IMR-90 (cell line): ENCODE data around the gene CMTM8. TPM values are rescaled to one million over a fixed set of nuclear protein-coding genes. Genes with fewer than 3 reads are reported as not detected.
A peak's percentile ranks its signal among the peaks of the same experiment; 100 is the strongest.

ENCODE experiments used
- ATAC-seq: fragments of 200-7000 bp; cut with Tn5 transposase; 2 replicates; pipeline ENCODE4 v1.9.1; 2020; ENCODE audit warnings: low read depth, mild to moderate bottlenecking, moderate library complexity
- BruUV-seq: library from RNA; stranded (reverse); fragments of 400-500 nt; replicated peaks from 2 replicates; lab custom pipeline; 2021; lab: Mats Ljungman, UMichigan
- CTCF ChIA-PET: fragments of 300-600 bp; formaldehyde crosslinking; extraction: SDS; loops from one replicate; lab custom pipeline; 2021; ENCODE audit warnings: antibody characterized with exemption; lab: Yijun Ruan, JAX
- POLR2A ChIA-PET: fragments of 300-600 bp; sonication (Branson Sonifier 250); formaldehyde crosslinking; loops from one replicate; lab custom pipeline; 2022; ENCODE audit warnings: antibody characterized with exemption; ENCODE audit not compliant: unreplicated experiment; lab: Charles Lee
- DNase-seq: peaks from one replicate; pipeline ENCODE4 v3.0.0; 2013
- H2AFZ ChIP-seq: replicated peaks from 2 replicates; pipeline ENCODE3; 2013; ENCODE audit warnings: low read length, mild to moderate bottlenecking; ENCODE audit not compliant: poor library complexity
- H2AK5ac ChIP-seq: 2 replicates; pipeline ENCODE4 v1.6.1; 2013; ENCODE audit warnings: low read depth, low read length, inconsistent platforms
- H2AK9ac ChIP-seq: replicated peaks from 2 replicates; pipeline ENCODE3; 2013; ENCODE audit warnings: mild to moderate bottlenecking, low read depth, low read length, moderate library complexity; ENCODE audit not compliant: poor library complexity
- H2BK120ac ChIP-seq: 2 replicates; pipeline ENCODE4 v1.6.1; 2013; ENCODE audit warnings: low read depth, low read length, inconsistent platforms
- H2BK15ac ChIP-seq: 3 replicates; pipeline ENCODE4 v1.6.1; 2013; ENCODE audit warnings: low read depth, low read length, inconsistent platforms
- H2BK20ac ChIP-seq: 2 replicates; pipeline ENCODE4 v1.6.1; 2013; ENCODE audit warnings: low read depth, mild to moderate bottlenecking, inconsistent platforms, low read length, moderate library complexity
- H2BK5ac ChIP-seq: 2 replicates; pipeline ENCODE4 v1.6.1; 2013; ENCODE audit warnings: mild to moderate bottlenecking, low read depth, low read length, inconsistent platforms; ENCODE audit not compliant: poor library complexity, severe bottlenecking
- H3K14ac ChIP-seq: replicated peaks from 2 replicates; pipeline ENCODE4 v1.6.1; 2013; ENCODE audit warnings: low read depth, low read length, inconsistent platforms
- H3K18ac ChIP-seq: 2 replicates; pipeline ENCODE4 v1.6.1; 2013; ENCODE audit warnings: low read depth, low read length, control low read depth
- H3K23ac ChIP-seq: 2 replicates; pipeline ENCODE4 v1.6.1; 2013; ENCODE audit warnings: low read depth, low read length, inconsistent platforms
- H3K27ac ChIP-seq: 2 replicates; pipeline ENCODE4 v1.5.1; 2013; ENCODE audit warnings: mild to moderate bottlenecking, control low read depth, low read length; ENCODE audit not compliant: insufficient read depth
- H3K27me3 ChIP-seq: 2 replicates; pipeline ENCODE4 v1.6.1; 2013; ENCODE audit warnings: low read length; ENCODE audit not compliant: control insufficient read depth, insufficient read depth
- H3K36me3 ChIP-seq: 2 replicates; pipeline ENCODE4 v1.6.1; 2013; ENCODE audit warnings: low read length, mixed read lengths; ENCODE audit not compliant: control insufficient read depth, insufficient read depth
- H3K4ac ChIP-seq: 2 replicates; pipeline ENCODE4 v1.6.1; 2013; ENCODE audit warnings: low read depth, low read length, inconsistent platforms
- H3K4me1 ChIP-seq: 2 replicates; pipeline ENCODE4 v1.6.1; 2013; ENCODE audit warnings: low read length, mixed read lengths; ENCODE audit not compliant: control insufficient read depth, insufficient read depth
- H3K4me2 ChIP-seq: 2 replicates; pipeline ENCODE4 v1.6.1; 2013; ENCODE audit warnings: low read depth, mild to moderate bottlenecking, control low read depth, low read length, moderate library complexity
- H3K4me3 ChIP-seq: 2 replicates; pipeline ENCODE4 v1.5.1; 2013; ENCODE audit warnings: low read depth, mild to moderate bottlenecking, control low read depth, low read length, moderate library complexity; ENCODE audit not compliant: insufficient read depth
- H3K56ac ChIP-seq: 2 replicates; pipeline ENCODE4 v1.6.1; 2013; ENCODE audit warnings: low read length, inconsistent platforms; ENCODE audit not compliant: insufficient read depth; ENCODE audit errors: extremely low read depth
- H3K79me1 ChIP-seq, 2 experiments: 2 replicates each; pipeline ENCODE4 v1.6.1; 2013; ENCODE audit warnings: low read length in 2 of 2, inconsistent platforms in 1 of 2, low read depth in 1 of 2
- H3K9ac ChIP-seq: 2 replicates; pipeline ENCODE4 v1.6.1; 2013; ENCODE audit warnings: low read depth, low read length, control low read depth
- H3K9me1 ChIP-seq: 2 replicates; pipeline ENCODE4 v1.6.1; 2013; ENCODE audit warnings: low read length, inconsistent platforms; ENCODE audit not compliant: insufficient read depth
- H3K9me3 ChIP-seq: 2 replicates; pipeline ENCODE4 v1.6.1; 2013; ENCODE audit warnings: low read length; ENCODE audit not compliant: control insufficient read depth, insufficient read depth
- H4K20me1 ChIP-seq: 2 replicates; pipeline ENCODE4 v1.6.1; 2013; ENCODE audit warnings: low read length, inconsistent platforms; ENCODE audit not compliant: insufficient read depth
- H4K5ac ChIP-seq: 2 replicates; pipeline ENCODE4 v1.6.1; 2013; ENCODE audit warnings: mild to moderate bottlenecking, low read depth, low read length, control low read depth
- H4K8ac ChIP-seq, 2 experiments: 2 replicates each; pipeline ENCODE4 v1.6.1; 2013; ENCODE audit warnings: low read depth in 2 of 2, low read length in 2 of 2, control low read depth in 1 of 2, inconsistent platforms in 1 of 2
- H4K91ac ChIP-seq: 2 replicates; pipeline ENCODE4 v1.6.1; 2013; ENCODE audit warnings: low read depth, low read length, inconsistent platforms; ENCODE audit not compliant: insufficient read depth
- CEBPB ChIP-seq: IDR thresholded peaks from 2 replicates; pipeline ENCODE4 v1.6.1; 2012; ENCODE audit warnings: low read depth, low read length, improper control_type of control experiment
- CHD1 ChIP-seq: IDR thresholded peaks from 2 replicates; pipeline ENCODE4 v1.6.1; 2012; ENCODE audit warnings: low read depth, low read length, improper control_type of control experiment
- CTCF ChIP-seq: conservative IDR thresholded peaks from 2 replicates; pipeline ENCODE4 v1.5.1; 2012; ENCODE audit warnings: mild to moderate bottlenecking, low read depth, low read length, improper control_type of control experiment
- FOS ChIP-seq: fragments of 150-350 bp; IDR thresholded peaks from 2 replicates; pipeline ENCODE4 v1.6.1; 2016; ENCODE audit warnings: low read depth, low read length
- MAZ ChIP-seq: IDR thresholded peaks from 2 replicates; pipeline ENCODE4 v1.6.1; 2012; ENCODE audit warnings: low read depth, mild to moderate bottlenecking, low read length, improper control_type of control experiment, moderate library complexity, borderline replicate concordance
- MXI1 ChIP-seq: IDR thresholded peaks from 2 replicates; pipeline ENCODE4 v1.6.1; 2012; ENCODE audit warnings: low read depth, mild to moderate bottlenecking, low read length, moderate library complexity, borderline replicate concordance
- NFE2L2 ChIP-seq: fragments of 150-350 bp; IDR thresholded peaks from 2 replicates; pipeline ENCODE4 v1.6.1; 2016; ENCODE audit warnings: low read depth, mild to moderate bottlenecking, low read length
- POLR2A ChIP-seq: IDR thresholded peaks from 2 replicates; pipeline ENCODE4 v1.6.1; 2012; ENCODE audit warnings: mild to moderate bottlenecking, low read depth, low read length
- RAD21 ChIP-seq: IDR thresholded peaks from 2 replicates; pipeline ENCODE4 v1.6.1; 2012; ENCODE audit warnings: low read length, improper control_type of control experiment
- RFX5 ChIP-seq: IDR thresholded peaks from 2 replicates; pipeline ENCODE4 v1.8.0; 2012; ENCODE audit warnings: low read depth, mild to moderate bottlenecking, low read length, moderate library complexity
- SMC3 ChIP-seq: fragments of 150-350 bp; IDR thresholded peaks from 2 replicates; pipeline ENCODE4 v1.6.1; 2016; ENCODE audit warnings: low read depth, mild to moderate bottlenecking, antibody characterized with exemption, low read length, moderate library complexity
- WGBS, 2 experiments: methylation state at CpG; one replicate each; pipeline versions ENCODE4 v1.1.5 to v1.1.7; 2013; ENCODE audit warnings: missing lambda C conversion rate in 2 of 2; ENCODE audit not compliant: insufficient read length in 1 of 2; ENCODE audit errors: extremely low coverage in 2 of 2; 5-methylcytosine and 5-hydroxymethylcytosine counted together
- dilution Hi-C: fragments of 300-500 bp; cut with HindIII; formaldehyde crosslinking; loops from one replicate; pipeline ENCODE4 v1.14.3; 2018; ENCODE audit warnings: low sequenced_read_pairs; ENCODE audit not compliant: unreplicated experiment
- in situ Hi-C: fragments of 300-500 bp; cut with MboI; formaldehyde crosslinking; loops from 3 replicates; pipeline ENCODE4 v1.14.3; 2019; ENCODE audit warnings: low sequenced_read_pairs, inconsistent platforms, mixed read lengths
- intact Hi-C: fragments of 100-400 bp; cut with micrococcal nuclease; formaldehyde crosslinking; loops from 2 replicates; pipeline ENCODE4 v1.10.0; 2022
- polyA plus RNA-seq, 3 experiments: library from polyadenylated mRNA; depleted of rRNA; stranded (reverse); fragments of >200 nt; gene quantifications; 2 replicates each; pipeline ENCODE4 v1.2.3, GENCODE V29; 2012; ENCODE audit warnings: low replicate concordance in 1 of 3
- total RNA-seq: library from RNA; depleted of rRNA; stranded (reverse); fragments of >200 nt; gene quantifications from 2 replicates; pipeline ENCODE4 v1.2.3, GENCODE V29; 2012
- TF ChIP-seq, protein P1 (sequence below): fragments of 150-350 bp; IDR thresholded peaks from 2 replicates; pipeline ENCODE4 v1.6.1; 2017; ENCODE audit warnings: mild to moderate bottlenecking, antibody characterized with exemption, low read length, low read depth

Gene CMTM8
- total and polyA plus RNA-seq, 2 of the 4 experiments (the other 2 are of a cell fraction), result 0.15 TPM; not detected in 1

GRCh38 chr3:32399030-32399620 lies 160.6 kb downstream of the CMTM8 start:
- in situ Hi-C loops, result loop anchor here (25.0 kb wide), 1 partner anchor 263 kb away; no protein-coding TSS in a partner anchor
- POLR2A ChIA-PET, result no interaction called here
- no peak overlapping the region for H4K91ac ChIP-seq
- H4K8ac ChIP-seq, result no peak overlapping the region
- H3K56ac ChIP-seq, result no peak overlapping the region
- H2AK5ac ChIP-seq, result no peak overlapping the region
- no peak overlapping the region for H3K9ac ChIP-seq
- WGBS, 2 experiments, result no CpG with 5 or more reads among the region's 2 CpGs
- H2BK5ac ChIP-seq, result no peak overlapping the region
- H3K4ac ChIP-seq, result no peak overlapping the region
- H4K5ac ChIP-seq, result no peak overlapping the region
- H2BK15ac ChIP-seq, result no peak overlapping the region
- ATAC-seq, result no peak
- peak; percentile 60 for DNase-seq
- no peak for TF ChIP-seq NFE2L2
- no peak for TF ChIP-seq RFX5
- TF ChIP-seq, protein P1, sequence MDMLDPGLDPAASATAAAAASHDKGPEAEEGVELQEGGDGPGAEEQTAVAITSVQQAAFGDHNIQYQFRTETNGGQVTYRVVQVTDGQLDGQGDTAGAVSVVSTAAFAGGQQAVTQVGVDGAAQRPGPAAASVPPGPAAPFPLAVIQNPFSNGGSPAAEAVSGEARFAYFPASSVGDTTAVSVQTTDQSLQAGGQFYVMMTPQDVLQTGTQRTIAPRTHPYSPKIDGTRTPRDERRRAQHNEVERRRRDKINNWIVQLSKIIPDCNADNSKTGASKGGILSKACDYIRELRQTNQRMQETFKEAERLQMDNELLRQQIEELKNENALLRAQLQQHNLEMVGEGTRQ, result no peak
- TF ChIP-seq CTCF, result peak; percentile 72
- TF ChIP-seq RAD21, result peak; percentile 59
- TF ChIP-seq POLR2A, result no peak
- no peak for TF ChIP-seq MXI1
- no peak for TF ChIP-seq CHD1
- TF ChIP-seq FOS, result no peak
- no peak for TF ChIP-seq CEBPB
- TF ChIP-seq SMC3, result peak; percentile 41
- no peak for TF ChIP-seq MAZ
- H3K4me3 ChIP-seq, result no peak overlapping the region
- H2BK120ac ChIP-seq, result no peak overlapping the region
- intact Hi-C loops, result no loop called here
- peaks cover 22 to 46% of the 10 kb centered on the region in 2 experiments for H3K79me1 ChIP-seq
- dilution Hi-C loops, result no loop called here
- no peak overlapping the region for H3K18ac ChIP-seq
- H3K4me2 ChIP-seq, result no peak overlapping the region
- H4K20me1 ChIP-seq, result no peaks in the 10 kb centered on the region
- H3K14ac ChIP-seq, result no peak overlapping the region
- CTCF ChIA-PET, result no interaction called here
- no peak overlapping the region for H3K23ac ChIP-seq
- no peak overlapping the region for H2AK9ac ChIP-seq
- no peaks in the 10 kb centered on the region for H3K9me1 ChIP-seq
- H3K9me3 ChIP-seq, result no peaks in the 10 kb centered on the region
- H3K27me3 ChIP-seq, result no peaks in the 10 kb centered on the region
- no peak overlapping the region for H3K27ac ChIP-seq
- H3K36me3 ChIP-seq, result no peaks in the 10 kb centered on the region
- no TSS peak for BruUV-seq
- no peak overlapping the region for H2BK20ac ChIP-seq
- no peak overlapping the region for H2AFZ ChIP-seq
- peaks cover 2% of the 10 kb centered on the region for H3K4me1 ChIP-seq
